HG03135 (cell line): Measurements from ENCODE around the gene PHYH.
"Not testable (repeated sequence)": the region's sequence is repeated elsewhere in the genome, so short reads cannot be mapped to it uniquely, and the experiment has no call there.

Experiments
- ATAC-seq: cut with Tn5 transposase; IDR thresholded peaks from one replicate; pipeline ENCODE4 v1.9.1; 2021; ENCODE audit warnings: mild to moderate bottlenecking, moderate library complexity; ENCODE audit not compliant: unreplicated experiment

The PHYH gene

DNA sequence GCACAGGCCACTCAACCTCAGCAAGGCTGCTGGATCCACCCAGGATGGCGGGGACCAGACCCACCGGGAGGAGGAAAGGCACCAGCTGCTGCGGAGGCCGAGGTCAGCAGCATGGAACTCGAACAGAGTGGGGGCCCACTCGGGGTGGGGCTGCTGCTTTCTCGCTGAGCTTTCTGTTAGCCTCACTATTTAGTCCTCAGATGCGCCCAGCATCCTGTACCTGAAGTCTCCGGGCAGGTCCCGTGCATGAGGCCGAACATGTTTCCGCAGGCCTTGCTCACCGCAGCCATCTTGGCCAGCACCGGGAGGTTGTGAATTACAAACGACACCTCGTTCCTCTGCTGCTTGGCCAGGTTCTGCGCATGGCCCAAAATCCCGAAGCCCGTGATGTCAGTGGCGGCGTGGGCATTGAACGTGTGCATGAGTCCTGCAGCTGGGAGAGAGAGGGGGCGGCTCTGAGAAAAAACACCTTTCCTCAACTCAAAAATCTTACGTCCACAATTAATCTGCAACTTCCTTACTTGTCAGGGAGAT, 22.8 kb upstream of the PHYH start:
- no peak for ATAC-seq

DNA sequence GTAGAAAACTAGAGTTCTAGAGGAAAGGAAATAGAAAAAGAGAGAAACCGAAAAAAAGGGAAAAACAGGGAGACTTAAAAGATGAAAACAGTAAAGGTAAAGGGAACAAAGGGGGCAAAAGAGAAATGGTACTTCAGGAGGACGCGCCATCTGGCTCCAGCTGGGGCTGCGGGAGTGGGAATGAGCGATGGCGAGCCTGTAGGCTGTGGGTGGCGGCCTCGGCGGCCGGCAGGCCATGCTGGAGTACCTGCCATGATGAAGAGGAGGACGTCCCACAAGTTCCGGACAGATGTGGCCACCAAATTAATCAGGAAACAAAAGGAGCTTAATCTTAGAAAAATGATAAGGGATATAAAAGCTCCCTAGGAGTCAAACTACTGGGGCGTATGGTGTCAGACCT, 21.7 kb upstream of the PHYH start:
- ATAC-seq = no peak

DNA sequence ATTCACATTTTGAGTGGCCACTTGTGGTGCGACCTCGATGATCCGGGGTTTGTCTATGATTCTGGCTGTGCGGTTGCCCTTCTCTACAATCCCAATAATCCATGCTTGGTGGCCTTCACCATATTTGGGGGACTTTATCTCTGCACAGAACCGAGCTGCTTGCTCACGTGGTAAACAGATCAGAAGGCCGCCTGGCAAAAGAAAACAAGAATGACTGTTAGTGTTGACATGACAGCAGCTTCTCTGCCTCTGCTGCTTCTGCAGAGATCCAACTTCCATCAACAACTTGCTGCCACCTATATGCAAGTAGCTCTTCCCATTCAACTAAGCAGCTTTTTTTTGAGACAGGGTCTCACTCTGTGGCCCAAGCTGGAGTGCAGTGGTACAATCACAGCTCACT, 19.3 kb upstream of the PHYH start:
- no peak for ATAC-seq

DNA sequence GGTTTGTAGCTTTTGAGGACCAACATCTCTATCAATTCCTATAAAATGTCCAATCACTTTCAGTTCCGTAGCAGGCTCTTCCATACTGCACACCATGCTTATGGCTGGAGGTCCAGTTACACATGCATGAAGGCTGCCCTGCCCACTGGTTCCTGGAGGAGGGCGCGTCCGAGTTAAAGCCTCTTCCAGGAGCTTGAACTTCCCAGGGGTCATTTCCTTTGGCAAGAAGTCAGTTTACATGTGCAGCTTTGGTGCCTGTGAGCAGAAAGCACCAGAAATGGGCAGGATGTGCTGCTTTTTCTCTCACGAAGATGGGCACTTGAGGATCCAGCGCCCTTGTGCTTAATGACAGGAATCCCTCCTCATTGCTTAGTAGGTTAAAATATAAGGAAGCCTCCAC, 17.6 kb upstream of the PHYH start:
- ATAC-seq = no peak

DNA sequence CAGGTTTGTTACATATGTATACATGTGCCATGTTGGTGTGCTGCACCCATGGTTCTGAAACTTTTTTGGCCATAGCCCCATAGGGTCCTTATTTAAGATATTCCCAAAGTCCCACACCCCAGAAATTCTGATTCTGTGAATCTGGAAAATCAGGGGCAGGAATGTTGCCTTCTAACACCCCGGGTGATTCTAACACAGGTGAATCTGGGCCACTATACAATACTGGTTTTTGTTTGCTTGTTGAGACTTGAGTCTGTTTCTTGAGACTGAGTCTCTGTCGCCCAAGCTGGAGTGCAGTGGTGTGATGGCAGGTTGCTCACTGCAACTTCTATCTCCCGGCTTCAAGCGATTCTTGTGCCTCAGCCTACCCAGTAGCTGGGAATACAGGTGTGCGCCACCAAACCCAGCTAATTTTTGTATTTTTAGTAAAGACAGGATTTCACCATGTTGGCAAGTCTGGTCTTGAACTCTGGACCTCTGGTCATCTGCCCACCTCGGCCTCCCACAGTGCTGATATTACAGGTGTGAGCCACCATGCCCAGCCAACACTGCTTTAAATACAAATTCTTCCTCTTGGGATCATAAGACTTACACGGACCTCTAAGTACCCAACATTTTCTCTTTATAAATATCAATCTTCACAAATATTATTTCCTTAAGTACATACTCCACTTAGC, 16.9 kb upstream of the PHYH start:
- ATAC-seq = no peak

DNA sequence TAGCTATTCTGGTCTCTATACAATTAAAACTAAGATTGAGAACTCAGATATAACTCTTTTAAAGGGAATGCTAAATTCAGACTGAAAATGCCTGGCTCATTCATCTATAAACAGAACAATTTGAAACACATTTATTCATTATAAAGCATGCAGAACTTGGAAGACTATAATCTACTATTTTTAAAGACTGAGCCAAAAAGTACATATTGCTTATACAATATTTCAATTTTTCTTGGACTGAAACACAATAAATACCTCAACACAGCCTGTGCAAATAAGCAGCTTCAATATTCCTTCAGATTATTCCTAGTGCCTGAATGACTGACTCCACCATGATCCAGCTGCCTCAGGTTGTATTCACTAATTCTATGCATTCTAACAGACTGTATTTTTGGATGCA, 15.5 kb upstream of the PHYH start:
- ATAC-seq = no peak

DNA sequence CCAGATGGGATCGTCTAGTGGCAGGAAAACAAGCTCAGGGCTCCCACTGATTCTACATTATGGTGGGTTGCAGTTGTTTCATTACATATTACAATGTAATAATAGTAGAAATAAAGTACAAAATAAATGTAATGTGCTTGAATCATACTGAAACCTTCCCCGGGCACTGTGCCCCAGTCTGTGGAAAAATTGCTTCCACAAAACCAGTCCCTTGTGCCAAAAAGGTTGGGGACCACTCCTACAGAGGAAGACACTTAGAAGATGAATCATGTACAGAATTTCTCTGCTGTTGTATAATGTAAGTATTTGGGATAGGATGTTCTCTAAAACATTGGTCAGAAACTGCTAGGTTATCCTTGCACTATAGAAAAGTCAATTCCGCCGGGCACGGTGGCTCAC, 11.3 kb upstream of the PHYH start:
- no peak for ATAC-seq

DNA sequence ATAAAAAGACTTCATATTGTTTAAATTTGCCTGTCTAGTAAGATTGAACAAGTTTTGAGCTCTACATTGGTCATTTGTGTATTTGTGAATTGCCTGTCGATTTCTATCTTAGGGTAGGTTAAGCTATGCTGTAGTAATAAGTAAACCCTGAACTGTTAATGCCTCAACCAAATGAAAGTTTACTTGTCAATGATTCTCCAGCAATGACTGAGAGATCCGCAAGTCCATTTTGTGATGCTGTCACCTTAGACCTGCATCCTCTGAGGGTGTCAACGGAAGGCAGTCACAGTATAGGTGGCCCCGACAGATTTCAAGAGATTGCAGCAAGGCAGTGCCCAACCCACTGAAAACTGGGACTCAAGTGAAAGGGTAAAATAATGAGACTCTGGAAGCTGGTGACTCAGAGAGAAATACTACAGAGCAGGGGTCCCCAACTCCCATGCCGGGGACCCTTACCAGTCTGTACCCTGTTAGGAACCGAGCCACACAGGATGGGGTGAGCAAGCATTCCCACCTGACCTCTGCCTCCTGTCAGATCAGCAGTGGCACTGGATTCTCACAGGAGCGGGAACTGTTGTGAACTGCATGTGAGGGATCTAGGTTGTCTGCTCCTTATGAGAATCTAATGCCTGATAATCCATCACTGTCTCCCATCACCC, 10.8 kb upstream of the PHYH start:
- no peak for ATAC-seq

DNA sequence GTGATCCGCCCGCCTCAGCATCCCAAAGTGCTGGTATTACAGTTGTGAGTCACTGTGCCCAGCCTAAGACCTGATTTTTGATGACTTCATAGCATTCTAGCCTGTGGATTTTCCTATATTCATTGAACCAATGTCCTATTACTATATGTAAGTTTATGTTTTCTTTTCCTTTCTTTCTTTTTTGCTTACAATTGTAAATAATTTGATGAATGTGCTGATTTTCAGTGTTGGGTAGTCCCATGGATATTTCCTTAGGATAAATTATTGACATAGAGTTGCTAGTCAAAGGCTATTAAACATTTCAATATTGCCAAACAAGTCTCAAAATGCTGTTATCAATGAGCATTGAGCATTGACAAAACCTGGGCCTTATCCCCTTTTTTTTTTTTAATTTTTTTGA, 9.9 kb upstream of the PHYH start:
- no peak for ATAC-seq

DNA sequence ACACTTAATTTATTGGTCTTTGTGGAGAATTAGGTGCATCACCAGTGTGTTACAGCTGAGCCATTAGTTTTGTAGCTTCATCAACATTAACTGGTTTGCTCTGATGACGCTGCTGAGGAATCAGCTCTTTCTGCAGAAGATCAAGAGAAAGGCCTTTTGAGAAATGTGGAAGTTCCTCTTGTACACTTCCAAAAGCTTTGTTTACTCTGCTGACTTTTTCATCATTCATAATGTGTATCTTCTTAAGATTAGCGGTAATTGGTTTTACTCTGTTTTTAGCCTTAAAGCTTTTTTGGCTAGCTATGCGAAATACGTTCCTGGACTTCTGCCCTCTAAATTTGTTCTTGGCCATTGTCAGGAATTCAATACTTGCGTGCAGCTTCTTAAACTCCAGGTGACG, 8.2 kb upstream of the PHYH start:
- ATAC-seq = no peak

DNA sequence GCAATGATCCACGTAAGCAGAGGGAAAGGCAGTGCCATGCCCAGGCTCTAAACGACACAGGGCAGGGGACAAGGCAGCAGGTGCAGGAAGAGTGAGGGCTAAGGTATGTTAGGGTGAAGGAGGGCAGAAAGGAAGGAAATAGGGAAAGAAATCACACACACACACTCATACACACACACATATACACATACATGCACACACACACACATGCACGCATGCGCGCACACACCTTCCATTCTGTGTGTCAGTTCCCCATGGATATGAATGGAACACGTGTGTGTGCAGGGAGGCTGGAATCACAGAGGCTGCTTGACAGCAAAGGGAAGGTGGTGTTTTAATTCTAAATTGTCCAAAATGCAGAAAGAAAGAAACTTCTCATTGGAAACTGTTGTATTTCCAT, 6.2 kb upstream of the PHYH start:
- no peak for ATAC-seq

DNA sequence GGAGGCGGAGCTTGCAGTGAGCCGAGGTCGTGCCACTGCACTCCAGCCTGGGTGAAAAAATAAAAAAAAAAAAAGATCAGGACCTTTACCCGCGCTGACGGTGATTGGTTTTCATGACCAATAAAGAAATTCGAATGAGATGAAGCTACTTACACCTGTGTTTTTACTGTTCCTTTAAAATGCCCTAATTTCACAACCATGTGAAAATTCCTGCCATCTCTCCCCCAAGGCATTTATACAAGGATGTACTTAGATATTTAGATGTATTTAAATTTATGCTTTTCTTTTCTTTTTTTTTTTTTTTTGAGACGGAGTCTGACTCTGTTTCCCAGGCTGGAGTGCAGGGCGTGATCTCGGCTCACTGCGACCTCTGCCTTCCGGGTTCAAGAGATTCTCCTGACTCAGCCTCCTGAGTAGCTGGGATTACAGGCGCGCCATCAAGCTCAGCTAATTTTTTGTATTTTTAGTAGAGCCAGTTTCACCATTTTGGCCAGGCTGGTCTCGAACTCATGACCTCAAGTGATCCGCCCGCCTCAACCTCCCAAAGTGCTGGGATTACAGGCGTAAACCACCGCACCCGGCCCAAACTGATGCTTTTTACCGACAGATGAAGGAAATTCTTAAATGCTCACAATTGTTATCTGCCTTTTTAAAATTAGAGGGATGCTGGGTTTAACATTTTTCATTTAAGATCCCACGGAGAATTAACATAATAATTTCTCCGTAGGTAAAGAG, 3.1 kb upstream of the PHYH start:
- ATAC-seq = no peak

DNA sequence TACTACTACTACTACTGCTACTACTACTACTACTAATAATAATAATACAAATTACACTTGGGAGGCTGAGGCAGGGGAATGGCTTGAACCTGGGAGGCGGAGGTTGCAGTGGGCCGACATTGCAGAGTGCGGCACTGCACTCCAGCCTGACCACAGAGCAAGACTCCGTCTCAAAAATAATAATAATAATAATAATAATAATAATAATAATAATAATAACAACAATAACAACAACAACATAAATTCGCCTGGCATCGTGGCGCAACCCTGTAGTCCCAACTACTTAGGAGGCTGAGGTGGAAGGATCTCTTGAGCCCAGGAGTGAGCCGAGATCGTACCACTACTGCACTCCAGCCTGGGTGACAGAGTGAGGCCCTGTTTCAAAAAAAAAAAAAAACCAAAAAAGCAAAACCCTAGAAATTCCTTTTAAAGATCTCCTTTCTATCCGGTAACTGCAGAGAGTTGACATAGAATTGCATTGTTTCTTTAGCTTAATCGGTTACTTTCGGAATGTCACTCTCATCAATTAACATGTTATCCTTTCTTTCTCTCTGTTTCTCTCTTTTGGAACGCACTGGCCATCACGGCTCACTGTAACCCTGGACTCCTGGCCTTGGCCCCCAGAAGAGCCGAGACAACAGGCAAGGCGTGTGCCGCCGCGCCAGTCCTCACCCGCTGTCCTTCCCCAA, 972 bp downstream of the PHYH start:
- no peak for ATAC-seq

DNA sequence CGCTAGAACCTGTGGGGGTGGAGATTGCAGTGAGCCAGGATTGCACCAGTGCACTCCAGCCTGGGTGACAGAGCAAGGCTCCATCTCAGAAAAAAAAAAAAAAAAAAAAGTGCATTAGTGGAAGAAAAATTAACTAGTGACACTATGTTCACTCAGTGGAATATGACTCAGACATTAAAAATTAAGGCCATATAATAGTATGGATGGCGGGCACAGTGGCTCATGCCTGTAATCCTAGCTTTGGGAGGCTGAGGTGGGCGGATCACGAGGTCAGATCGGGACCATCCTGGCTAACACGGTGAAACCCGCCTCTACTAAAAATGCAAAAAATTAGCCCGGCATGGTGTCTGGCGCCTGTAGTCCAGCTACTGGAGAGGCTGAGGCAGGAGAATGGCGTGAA, 3.4 kb downstream of the PHYH start:
- no peak for ATAC-seq

DNA sequence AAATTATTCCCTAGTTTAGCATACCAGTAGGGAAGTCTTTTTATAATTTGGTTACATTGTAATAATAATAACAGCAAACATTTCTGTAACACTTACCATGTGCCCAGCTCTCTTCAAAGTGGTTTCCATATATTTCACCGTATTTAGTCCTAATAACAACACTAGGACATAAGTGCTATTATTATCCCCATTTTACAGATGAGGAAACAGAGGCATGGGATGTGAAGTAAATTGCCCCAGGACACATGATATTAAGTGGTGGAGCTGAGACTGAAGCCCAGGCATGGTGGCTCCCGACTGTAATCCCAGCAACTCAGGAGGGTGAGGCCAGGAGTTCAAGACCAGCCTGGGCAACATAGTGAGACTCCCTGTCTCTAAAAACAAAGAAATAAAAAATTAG, 5.1 kb downstream of the PHYH start:
- no peak for ATAC-seq

DNA sequence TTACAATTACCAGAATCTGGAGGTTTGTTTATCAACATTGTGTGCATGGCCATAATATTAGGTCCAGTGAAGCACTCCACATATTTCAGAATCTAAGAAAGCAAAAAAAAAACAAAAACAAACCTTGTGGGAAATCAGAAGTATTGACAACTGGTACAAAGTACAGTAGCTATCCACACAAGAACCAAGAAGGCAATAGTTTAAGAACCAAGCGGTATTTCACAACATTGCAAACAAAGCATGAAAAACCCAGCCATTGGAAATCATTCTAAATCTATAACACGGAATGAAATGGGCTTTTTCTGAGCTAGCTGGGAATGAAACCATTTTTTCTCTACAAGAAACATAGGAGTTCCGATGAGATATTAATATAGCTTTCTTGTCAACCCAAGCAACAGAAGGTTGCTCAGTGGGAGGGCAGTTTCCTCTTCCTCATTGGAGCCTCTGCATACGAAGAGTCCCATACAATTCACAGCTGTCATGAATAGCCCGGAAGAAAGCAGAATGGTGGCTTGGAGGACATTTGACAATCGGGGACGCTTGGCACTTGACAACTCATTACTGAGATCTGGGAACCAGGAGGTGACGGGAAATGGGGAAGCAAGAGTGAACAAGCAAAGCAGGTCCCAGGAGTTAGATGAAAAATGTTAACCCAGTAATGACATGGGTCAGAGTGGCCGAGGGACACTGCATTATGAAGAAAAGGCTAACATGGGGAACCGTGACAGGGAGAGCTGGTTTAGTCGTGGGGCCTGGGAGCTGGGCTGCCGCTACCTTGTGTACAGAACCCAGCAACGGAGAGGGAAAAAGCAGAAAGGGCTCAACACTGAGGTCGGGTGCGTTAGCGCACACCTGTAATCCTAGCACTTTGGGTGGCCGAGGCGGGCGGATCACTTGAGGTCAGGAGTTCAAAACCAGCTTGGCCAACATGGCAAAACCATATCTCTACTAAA, 7.8 kb downstream of the PHYH start:
- no peak for ATAC-seq

DNA sequence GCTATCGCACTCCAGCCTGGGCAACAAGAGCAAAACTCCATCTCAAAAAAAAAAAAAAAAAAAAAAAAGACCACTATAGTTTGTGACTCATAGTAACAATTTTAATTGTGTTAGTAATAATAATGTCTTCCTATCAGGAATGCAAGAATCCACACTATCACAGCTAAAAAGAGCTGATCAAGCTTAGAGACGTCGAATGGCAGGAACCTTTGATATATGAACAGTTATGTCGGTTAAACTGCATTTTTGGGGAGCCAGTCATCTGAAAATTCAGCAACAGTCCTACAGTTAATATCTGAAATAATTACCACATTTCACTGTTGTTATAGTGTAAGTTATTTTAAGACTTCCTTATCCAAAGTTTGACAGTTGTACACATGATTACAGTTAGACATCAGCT, 8.8 kb downstream of the PHYH start:
- ATAC-seq = no peak

DNA sequence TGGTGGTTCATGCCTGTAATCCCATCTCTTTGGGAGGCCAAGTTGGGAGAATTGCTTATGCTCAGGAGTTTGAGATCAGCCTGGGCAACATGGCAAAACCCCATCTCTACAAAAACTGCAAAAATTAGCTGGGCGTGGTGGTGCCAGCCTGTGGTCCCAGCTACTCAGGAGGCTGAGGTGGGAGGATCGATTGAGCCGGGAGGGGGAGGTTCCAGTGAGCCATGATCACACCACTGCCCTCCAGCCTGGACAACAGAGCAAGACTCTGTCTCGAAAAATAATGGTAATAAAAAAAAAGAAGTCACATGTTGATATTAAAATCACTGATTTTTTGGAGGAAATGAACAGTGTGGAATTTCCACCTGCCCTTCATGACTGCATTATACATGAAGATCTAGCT, 15.8 kb downstream of the PHYH start:
- no peak for ATAC-seq

DNA sequence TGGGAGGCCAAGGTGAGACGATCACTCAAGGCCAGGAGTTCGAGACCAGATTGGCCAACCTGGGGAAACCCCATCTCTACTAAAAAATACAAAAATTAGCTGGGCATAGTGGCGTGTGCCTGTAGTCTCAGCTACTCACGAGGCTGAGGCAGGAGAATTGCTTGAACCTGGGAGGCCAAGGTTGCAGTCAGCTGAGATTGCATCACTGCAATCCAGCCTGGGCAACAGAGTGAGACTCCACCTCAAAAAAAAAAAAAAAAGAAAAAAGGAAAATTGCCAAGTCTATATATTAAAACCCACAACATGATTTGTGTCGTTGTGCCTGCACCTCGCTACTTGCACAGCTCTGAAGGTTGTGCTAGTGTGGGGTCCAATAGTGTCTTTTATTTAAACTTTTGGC, 17.5 kb downstream of the PHYH start:
- not testable (repeated sequence) for ATAC-seq

DNA sequence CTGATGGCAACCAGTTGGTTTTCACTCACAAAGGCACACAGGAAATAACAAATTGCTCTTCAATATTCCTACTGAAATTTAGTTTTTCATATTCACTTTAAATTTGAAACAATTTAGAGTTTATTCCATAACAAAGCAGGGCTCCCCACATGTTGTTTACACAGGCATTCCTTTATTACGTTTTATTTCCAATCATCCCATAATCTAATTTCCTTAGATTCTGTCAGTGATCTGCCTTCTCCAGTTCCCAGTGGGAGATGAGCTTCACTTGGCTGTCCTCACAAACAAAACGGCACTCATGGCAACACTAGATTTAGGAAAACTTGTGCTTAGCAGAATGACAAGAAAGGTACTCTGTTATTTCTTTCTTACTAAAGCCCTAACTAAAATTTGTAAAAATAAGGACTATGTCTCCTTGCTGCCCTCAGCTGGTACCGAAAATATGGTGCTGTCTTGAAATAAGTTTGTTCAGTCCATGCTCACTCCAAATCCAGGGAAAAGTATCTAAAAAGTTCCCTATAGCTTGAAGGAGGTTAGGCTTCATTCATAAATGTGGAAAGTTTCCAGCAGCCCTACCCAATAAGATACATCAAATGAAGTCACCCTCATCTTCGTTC, 23.0 kb downstream of the PHYH start:
- no peak for ATAC-seq
